ENCODE measurements around the gene ASAP2.

The ASAP2 gene

GRCh38 chr2:9419541-9419940, 212.9 kb downstream of the ASAP2 start:
- DNase-seq = no peak

- no peak for DNase-seq
Observed at GRCh38 chr2:9420495-9420894, 213.9 kb downstream of the ASAP2 start.

- DNase-seq = peak in 32 of 56 donors; percentile 19 to 72 (median 48)
Observed at GRCh38 chr2:9422321-9423099, 215.9 kb downstream of the ASAP2 start.

DNA sequence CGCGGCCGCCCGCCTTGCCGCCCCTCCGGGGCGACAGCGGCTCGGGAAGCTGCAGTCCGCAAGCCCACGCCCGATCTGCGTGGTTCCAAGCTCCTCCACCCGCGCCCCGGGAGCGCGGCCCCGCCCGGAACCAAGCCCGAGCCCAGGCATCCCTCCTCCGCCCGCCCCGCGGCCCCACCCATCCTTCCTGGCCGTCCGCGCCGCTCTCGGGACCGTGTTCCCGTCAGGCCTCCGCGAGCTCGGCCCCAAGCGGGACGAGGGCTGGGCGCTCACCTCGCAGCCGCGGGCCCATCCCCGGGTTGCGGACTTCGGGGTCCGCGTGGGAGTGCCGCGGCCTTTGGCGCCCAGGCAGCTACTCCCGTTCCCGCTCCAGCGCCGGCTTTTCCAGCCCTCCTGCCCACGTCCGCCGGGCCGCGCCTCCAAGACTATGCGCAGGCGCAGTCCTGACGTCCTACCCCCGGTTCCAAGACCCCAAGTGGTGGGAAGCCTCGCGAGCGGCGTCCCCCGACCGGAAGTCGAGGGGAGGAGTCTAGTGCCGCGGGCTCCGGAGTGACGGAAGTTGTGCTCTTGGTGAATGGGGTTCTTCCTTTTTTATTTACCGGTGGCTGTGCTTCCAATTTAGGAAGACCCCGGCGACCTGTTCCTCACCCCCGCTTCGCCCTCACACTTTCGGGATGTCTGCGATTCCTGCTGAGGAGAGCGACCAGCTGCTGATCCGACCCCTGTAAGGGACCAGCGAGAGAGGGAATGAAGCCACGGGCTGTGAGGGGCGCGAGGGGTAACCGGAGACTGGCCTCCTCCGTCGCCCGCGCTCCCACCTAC, 216.7 kb downstream of the ASAP2 start, which contains the start of the genes CPSF3 and ITGB1BP1:
CPSF3 (plus strand) TSS at position 555 of the 822 bp plus-strand sequence; CDS start at position 675, 120 bp downstream.
ITGB1BP1 (minus strand) TSS at position 429 of the 822 bp plus-strand sequence. CDS start 4,831 bp downstream, outside the sequence.
- DNase-seq = peak; percentile 83 to 99 (median 94)

GRCh38 chr2:9423922-9424272, 217.3 kb downstream of the ASAP2 start:
- no peak for DNase-seq

DNA sequence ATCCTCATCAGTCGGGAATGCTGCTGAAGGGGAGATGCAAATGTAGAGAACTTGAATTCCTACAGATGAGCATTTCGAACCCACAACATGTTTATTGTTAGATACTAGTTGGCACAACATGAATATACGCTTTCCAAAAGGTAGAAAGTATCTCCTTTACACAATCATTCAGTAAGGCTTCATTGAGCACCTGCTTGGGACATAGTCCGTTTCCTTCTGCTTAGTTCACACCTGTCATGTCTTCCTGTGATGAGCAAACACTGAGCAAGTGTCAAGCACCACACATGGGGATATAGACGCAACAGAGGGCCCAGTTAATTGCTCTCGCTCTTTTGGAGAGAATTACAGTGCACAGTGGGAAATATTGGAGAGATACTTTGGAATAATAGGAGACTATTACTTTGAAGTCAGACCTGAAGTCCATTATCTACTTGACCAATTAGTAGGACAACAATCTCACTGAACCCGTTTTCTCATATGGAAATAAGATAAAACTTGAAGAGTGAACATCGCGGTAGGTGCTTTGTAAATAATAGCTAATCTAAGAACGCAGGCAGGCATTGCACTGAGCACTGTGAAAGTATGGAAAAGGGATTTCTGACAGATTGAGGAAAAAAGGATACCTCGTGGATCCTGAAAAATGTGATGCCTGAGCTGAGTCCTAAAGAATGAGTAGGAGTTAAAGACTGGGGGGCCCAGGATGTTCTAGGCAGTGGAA, 218.0 kb downstream of the ASAP2 start:
- DNase-seq = no peak

- DNase-seq = no peak
Observed at GRCh38 chr2:9428965-9429577, 222.5 kb downstream of the ASAP2 start.

GRCh38 chr2:9430316-9431293, 224.0 kb downstream of the ASAP2 start:
- no peak for DNase-seq

GRCh38 chr2:9434489-9434888, 227.9 kb downstream of the ASAP2 start:
- DNase-seq = no peak

- no peak for DNase-seq
Observed at GRCh38 chr2:9439536-9439935, 232.9 kb downstream of the ASAP2 start.

GRCh38 chr2:9440058-9440727, 233.6 kb downstream of the ASAP2 start:
- DNase-seq = no peak

- no peak for DNase-seq
Observed at GRCh38 chr2:9441556-9441955, 234.9 kb downstream of the ASAP2 start.

DNA sequence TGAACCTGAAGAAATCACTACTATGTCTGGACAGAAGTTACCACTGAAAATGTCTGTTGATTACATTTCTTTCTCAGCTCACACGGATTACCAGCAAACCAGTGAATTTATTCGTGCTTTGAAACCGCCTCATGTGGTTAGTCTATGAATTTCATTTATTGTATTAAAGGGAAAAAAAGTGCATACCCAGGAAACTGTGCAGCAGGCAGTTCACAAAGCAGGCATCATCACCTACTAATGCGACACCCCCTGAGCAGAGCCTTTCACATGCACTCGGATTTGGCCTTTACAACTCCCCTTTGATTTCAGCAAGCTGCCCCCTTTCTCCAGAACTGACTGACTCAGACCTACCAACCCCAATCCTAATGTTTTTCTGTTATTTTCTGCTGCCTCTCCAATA, 236.9 kb downstream of the ASAP2 start:
- DNase-seq = no peak

- no peak for DNase-seq
Observed at GRCh38 chr2:9445089-9445488, 238.5 kb downstream of the ASAP2 start.

GRCh38 chr2:9451231-9451630, 244.6 kb downstream of the ASAP2 start:
- no peak for DNase-seq

Measured in amygdala (tissue), 56 donors.